ENCODE results near the gene TUBG1.

Gene TUBG1

GRCh38 chr17:42629411-42630009 lies 20.0 kb downstream of the TUBG1 start:
- TF ChIP-seq POLR2AphosphoS5 (IDR thresholded peaks at IDR 0.05; ENCODE audit: borderline replicate concordance, low read depth, low read length) (no peak), EZH2 (IDR thresholded peaks at IDR 0.05) (no peak)
- Histone ChIP-seq H3K27ac (no peak overlapping the region), H3K4me3 (no peak overlapping the region), H3K9me3 (ENCODE audit: low read depth, low read length) (no peaks in the 10 kb centered on the region), H3K36me3 (ENCODE audit: insufficient read depth, low read length) (no peaks in the 10 kb centered on the region), H3K9ac (ENCODE audit: insufficient read length) (no peak overlapping the region)
- DNase-seq (ENCODE audit: low read depth, low spot score), result no peak

GRCh38 chr17:42632949-42633444 lies 23.5 kb downstream of the TUBG1 start:
- no peak overlapping the region for H3K9ac ChIP-seq (ENCODE audit: insufficient read length)
- H3K4me3 ChIP-seq, result no peak overlapping the region
- H3K27ac ChIP-seq, result no peak overlapping the region
- H3K36me3 ChIP-seq (ENCODE audit: insufficient read depth, low read length), result no peaks in the 10 kb centered on the region
- TF ChIP-seq POLR2AphosphoS5 (IDR thresholded peaks at IDR 0.05; ENCODE audit: borderline replicate concordance, low read depth, low read length), result no peak
- no peak for TF ChIP-seq FOXP2 (optimal IDR thresholded peaks at IDR 0.05; ENCODE audit: control extremely low read depth, extremely low read length, insufficient read depth)
- TF ChIP-seq EZH2 (IDR thresholded peaks at IDR 0.05), result no peak
- DNase-seq (ENCODE audit: low read depth, low spot score), result no peak
- H3K9me3 ChIP-seq (ENCODE audit: low read depth, low read length), result no peaks in the 10 kb centered on the region

- Histone ChIP-seq H3K4me3 (no peak overlapping the region), H3K9me3 (ENCODE audit: low read depth, low read length) (no peaks in the 10 kb centered on the region), H3K9ac (ENCODE audit: insufficient read length) (no peak overlapping the region), H3K36me3 (ENCODE audit: insufficient read depth, low read length) (no peaks in the 10 kb centered on the region), H3K27ac (no peak overlapping the region)
- TF ChIP-seq EZH2 (IDR thresholded peaks at IDR 0.05) (no peak), FOXP2 (optimal IDR thresholded peaks at IDR 0.05; ENCODE audit: control extremely low read depth, extremely low read length, insufficient read depth) (no peak), POLR2AphosphoS5 (IDR thresholded peaks at IDR 0.05; ENCODE audit: borderline replicate concordance, low read depth, low read length) (no peak)
- no peak for DNase-seq (ENCODE audit: low read depth, low spot score)
These were observed 30.1 kb downstream of the TUBG1 start for GRCh38 chr17:42639525-42640113.

- H3K4me3 ChIP-seq, result no peak overlapping the region
- TF ChIP-seq POLR2AphosphoS5 (IDR thresholded peaks at IDR 0.05; ENCODE audit: borderline replicate concordance, low read depth, low read length), result no peak
- no peak for TF ChIP-seq EZH2 (IDR thresholded peaks at IDR 0.05)
- no peak for TF ChIP-seq FOXP2 (optimal IDR thresholded peaks at IDR 0.05; ENCODE audit: control extremely low read depth, extremely low read length, insufficient read depth)
- H3K36me3 ChIP-seq (ENCODE audit: insufficient read depth, low read length), result no peaks in the 10 kb centered on the region
- H3K27ac ChIP-seq, result no peak overlapping the region
- no peak overlapping the region for H3K9ac ChIP-seq (ENCODE audit: insufficient read length)
- H3K9me3 ChIP-seq (ENCODE audit: low read depth, low read length), result no peaks in the 10 kb centered on the region
- no peak for DNase-seq (ENCODE audit: low read depth, low spot score)
These were observed 30.6 kb downstream of the TUBG1 start for GRCh38 chr17:42640121-42640520.

GRCh38 chr17:42642336-42642735 lies 32.9 kb downstream of the TUBG1 start:
- H3K36me3 ChIP-seq (ENCODE audit: insufficient read depth, low read length), result no peaks in the 10 kb centered on the region
- TF ChIP-seq EZH2 (IDR thresholded peaks at IDR 0.05) (no peak), FOXP2 (optimal IDR thresholded peaks at IDR 0.05; ENCODE audit: control extremely low read depth, extremely low read length, insufficient read depth) (no peak), POLR2AphosphoS5 (IDR thresholded peaks at IDR 0.05; ENCODE audit: borderline replicate concordance, low read depth, low read length) (no peak)
- no peak for DNase-seq (ENCODE audit: low read depth, low spot score)
- no peak overlapping the region for H3K9ac ChIP-seq (ENCODE audit: insufficient read length)
- no peak overlapping the region for H3K27ac ChIP-seq
- H3K4me3 ChIP-seq, result no peak overlapping the region
- no peaks in the 10 kb centered on the region for H3K9me3 ChIP-seq (ENCODE audit: low read depth, low read length)

- TF ChIP-seq FOXP2 (optimal IDR thresholded peaks at IDR 0.05; ENCODE audit: control extremely low read depth, extremely low read length, insufficient read depth) (no peak), EZH2 (IDR thresholded peaks at IDR 0.05) (no peak), POLR2AphosphoS5 (IDR thresholded peaks at IDR 0.05; ENCODE audit: borderline replicate concordance, low read depth, low read length) (no peak)
- no peak for DNase-seq (ENCODE audit: low read depth, low spot score)
- Histone ChIP-seq H3K4me3 (no peak overlapping the region), H3K27ac (no peak overlapping the region), H3K9me3 (ENCODE audit: low read depth, low read length) (no peaks in the 10 kb centered on the region), H3K36me3 (ENCODE audit: insufficient read depth, low read length) (no peaks in the 10 kb centered on the region), H3K9ac (ENCODE audit: insufficient read length) (no peak overlapping the region)
These were observed 38.3 kb downstream of the TUBG1 start for GRCh38 chr17:42647778-42648177.

GRCh38 chr17:42651392-42651791 lies 41.9 kb downstream of the TUBG1 start:
- TF ChIP-seq POLR2AphosphoS5 (IDR thresholded peaks at IDR 0.05; ENCODE audit: borderline replicate concordance, low read depth, low read length), result no peak
- TF ChIP-seq EZH2 (IDR thresholded peaks at IDR 0.05), result no peak
- TF ChIP-seq FOXP2 (optimal IDR thresholded peaks at IDR 0.05; ENCODE audit: control extremely low read depth, extremely low read length, insufficient read depth), result no peak
- DNase-seq (ENCODE audit: low read depth, low spot score), result no peak

GRCh38 chr17:42653179-42654124 lies 44.0 kb downstream of the TUBG1 start:
- TF ChIP-seq POLR2AphosphoS5 (IDR thresholded peaks at IDR 0.05; ENCODE audit: borderline replicate concordance, low read depth, low read length) (peak; percentile 38), EZH2 (IDR thresholded peaks at IDR 0.05) (no peak)
- peaks cover 7% of the 10 kb centered on the region; the same call in 1 of the 2 replicates for H3K9me3 ChIP-seq (ENCODE audit: low read depth, low read length)
- peak overlapping the region; percentile 99 for H3K27ac ChIP-seq
- peak overlapping the region; percentile 81 for H3K9ac ChIP-seq (ENCODE audit: insufficient read length)
- peak overlapping the region; percentile 76 for H3K4me3 ChIP-seq
- H3K36me3 ChIP-seq (ENCODE audit: insufficient read depth, low read length), result no peaks in the 10 kb centered on the region
- peak; percentile 63 for DNase-seq (ENCODE audit: low read depth, low spot score)

More at GRCh38 chr17:42651392-42651791, 41.9 kb downstream of the TUBG1 start:
- no peak overlapping the region for H3K27ac ChIP-seq
- no peaks in the 10 kb centered on the region for H3K9me3 ChIP-seq (ENCODE audit: low read depth, low read length)
- H3K9ac ChIP-seq (ENCODE audit: insufficient read length), result no peak overlapping the region
- no peak overlapping the region for H3K4me3 ChIP-seq
- no peaks in the 10 kb centered on the region for H3K36me3 ChIP-seq (ENCODE audit: insufficient read depth, low read length)
